ENCODE measurements around the gene ZNF22.
A peak's percentile ranks its signal among the peaks of the same experiment; 100 is the strongest.

- TF ChIP-seq POLR2A (IDR thresholded peaks at IDR 0.05) = peak in 2 of 4 donors; percentile 10 to 27
- TF ChIP-seq CTCF (IDR thresholded peaks at IDR 0.05) = peak in 3 of 6 experiments; percentile 13 to 29 (median 19)
Measured at GRCh38 chr10:45001381-45002148, 842 bp downstream of the ZNF22 start.
